Stimulated activated CD4-positive, alpha-beta T cell treated with anti-CD3 and anti-CD28 coated beads, Interleukin-2, amount 100 ng/mL, for 48 hours (primary cell): Measurements from ENCODE around the gene MAML2.

Source experiments
- DNase-seq, 2 donors: peaks; one replicate each; pipeline ENCODE4 v3.0.0-alpha.2; 2020

MAML2 gene

DNA sequence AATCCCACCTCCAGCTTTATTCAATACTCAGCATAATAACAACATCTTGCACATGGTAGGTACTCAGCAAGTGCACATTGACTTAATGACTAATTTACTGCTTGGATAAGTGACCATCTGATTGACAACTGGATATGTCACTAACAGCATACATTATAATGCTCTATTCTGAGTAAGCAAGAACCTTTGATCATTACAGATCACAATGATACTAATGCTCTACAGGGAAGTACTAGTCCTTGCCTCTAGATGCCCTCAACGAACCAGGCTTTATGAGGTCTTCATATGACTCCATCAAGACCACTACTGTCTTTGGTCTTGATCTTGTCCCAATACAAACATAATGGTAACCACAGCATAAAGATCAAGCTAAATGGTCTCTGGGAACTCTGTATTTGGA is 251.5 kb downstream of the MAML2 start:
- DNase-seq = no peak

DNA sequence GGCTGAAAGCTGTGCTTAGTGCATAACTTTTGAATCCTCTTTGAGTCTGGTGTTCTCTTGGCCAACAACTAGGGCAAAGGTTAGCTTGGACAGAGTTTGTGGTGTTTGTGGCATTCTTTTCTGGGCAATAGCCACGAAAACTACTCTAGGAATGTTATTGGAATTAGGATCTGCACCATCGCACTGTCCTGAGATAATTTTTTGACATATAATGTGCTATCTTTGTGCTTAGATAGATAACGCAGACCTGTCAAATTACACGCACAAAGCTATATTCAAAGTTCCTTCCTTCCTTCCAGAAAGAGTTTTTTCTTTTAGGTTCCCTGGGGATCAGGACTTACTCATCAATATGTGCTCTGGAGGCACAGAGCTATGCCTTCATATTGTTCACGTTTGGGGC is 252.3 kb downstream of the MAML2 start:
- DNase-seq = no peak

DNA sequence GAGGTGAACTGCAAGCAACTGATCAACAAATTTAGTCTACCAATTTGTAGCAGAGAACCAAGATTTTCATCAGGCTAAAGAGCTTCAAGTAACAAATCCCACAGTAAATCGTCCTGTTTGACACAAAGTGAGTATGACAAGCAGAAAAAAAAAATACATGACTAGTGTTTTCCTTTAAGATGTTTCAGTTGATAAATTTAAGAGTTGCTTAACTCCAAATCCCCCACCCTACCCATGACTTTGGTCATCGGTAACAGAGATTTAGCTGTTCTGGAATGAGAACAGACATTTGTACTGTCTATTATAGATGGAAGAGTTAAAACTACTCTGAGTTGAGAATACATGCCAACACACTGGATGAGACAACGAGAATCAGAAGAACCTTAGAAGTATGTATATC is 254.1 kb downstream of the MAML2 start:
- no peak for DNase-seq

DNA sequence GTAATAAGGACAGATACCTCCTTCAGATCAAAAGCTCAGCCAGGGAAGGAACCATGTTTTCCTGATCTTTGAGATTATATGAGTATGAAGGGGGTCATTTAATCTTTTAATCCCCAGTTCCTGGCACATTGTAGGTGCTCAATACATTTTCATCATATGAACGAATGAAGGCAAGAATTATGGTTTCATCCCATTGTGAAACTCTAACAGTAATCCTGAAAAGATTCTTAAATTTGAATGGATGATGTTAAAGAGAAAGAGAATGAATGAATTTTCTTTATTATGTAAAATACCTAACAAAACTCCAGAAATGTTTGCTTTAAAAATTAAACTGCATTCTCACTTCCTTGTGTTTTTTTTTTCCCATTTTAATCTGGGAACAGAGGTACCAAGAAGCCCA is 256.9 kb downstream of the MAML2 start:
- no peak for DNase-seq

DNA sequence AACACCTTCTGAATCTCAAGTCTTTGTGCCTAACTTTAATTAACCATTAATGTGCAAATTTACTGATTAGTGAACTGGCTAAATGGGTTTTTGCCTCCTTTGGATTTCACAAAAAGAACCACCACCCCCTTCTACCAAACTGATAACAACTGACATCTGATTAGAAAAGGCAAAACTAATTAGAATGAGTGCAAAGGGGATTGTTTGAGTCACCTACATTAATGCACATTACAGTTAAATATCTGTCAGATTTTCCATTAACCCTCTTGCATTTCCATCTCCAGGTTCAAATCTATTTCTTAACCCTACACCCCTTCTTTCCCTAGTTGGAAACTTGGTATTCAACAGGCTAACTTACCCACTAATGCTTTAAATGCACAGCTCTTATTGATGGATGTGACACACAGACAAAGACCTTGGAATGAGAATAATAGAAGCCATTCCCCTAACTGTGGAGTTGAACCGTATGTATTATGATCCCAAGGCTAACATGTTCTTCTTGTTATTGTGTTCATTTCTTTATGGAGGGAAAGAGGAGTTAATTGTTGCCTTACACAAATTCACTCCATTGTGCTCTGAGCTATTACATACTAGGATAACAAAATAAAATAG is 257.6 kb downstream of the MAML2 start:
- no peak for DNase-seq

DNA sequence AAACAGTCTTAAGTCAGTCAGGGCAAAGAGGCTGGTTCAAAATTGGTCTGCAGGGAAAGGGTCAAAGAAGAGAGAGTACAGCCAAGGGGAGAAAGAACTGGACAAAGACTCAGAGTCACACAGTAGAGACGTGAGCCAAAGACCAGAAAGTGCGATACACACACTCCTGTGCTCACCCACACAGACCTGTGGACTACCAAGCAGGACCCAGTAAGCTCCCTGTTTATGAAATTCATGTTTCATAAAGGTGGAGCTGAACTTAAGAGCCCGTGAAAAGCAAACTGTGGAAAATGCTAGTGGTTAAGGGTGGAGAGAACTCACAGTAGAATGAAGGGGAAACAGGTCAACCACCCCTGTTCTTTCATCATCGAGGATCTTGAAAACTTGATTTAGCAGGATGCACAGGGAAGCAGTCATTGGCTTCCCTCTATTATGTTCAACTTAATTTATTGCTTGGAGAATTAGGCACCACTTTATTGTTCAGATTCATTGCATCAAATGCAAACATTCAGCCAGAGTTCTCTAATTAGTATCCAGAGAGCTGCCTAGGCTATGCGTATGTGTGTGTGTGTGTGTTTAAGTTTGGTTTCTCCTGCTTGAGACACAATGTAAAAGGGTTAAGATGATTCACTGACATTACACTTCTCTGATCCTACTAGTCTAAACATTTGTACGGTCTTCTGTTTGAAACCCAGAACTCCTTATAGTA is 258.2 kb downstream of the MAML2 start:
- DNase-seq = no peak

DNA sequence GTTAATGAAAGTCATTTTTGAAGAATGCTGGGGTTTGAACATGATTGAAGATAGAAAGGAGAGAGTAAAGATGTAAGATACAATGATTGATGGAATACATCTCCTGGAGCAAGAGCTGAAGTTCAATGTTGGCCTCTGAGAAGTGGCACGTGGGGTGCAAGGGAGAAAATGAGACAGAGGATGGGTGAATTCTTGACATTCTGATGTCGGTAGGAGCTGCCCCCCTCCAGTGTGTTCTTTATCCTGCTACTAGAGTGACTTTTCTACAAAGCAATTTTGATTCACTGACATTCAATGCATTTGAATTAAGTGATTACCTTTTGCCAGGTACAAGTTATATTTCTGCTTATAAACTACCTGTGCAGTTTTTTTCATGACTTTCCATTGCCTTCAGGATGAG is 260.1 kb downstream of the MAML2 start:
- no peak for DNase-seq

DNA sequence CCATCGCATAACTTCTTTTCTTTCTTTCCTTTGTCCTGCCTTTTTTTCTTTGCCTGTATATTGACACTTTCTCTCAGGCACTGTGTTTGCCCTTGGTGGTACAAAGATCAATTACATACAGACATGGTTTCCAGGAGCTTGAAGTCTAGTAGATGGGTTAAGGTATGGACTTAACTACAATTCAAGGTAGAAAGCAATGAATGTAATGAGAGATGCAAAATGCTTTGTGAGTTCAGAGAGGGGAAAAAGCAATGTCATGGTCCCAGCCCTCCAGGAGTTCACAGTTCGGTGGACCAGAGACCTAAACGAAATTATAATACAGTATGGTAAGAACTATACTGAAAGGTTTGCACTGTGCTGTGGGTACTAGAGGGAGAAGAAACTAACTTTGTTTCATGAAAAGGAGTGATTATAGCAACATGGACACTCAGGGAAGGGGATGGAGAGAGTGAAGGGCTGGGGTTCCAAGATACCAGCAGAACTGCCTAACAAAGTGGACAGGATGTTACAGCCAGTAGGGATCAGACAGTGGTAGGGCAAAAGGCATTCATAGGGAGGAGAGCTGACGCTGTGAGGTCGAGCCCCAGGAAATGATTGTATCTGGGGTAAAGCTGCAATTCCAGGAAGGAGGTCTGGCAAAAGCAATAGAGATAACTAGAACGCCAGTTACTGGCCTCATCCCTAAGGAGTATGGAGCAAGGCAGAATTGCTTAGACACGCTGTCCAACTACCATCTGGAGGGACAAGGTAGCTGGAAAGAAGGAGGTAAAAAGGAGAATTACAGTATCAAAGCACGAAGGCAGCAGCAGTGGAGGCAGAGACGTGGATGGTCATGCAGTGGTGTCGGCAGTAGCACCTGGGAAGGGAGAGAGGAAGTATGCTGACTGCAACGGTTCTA is 260.7 kb downstream of the MAML2 start:
- no peak for DNase-seq

DNA sequence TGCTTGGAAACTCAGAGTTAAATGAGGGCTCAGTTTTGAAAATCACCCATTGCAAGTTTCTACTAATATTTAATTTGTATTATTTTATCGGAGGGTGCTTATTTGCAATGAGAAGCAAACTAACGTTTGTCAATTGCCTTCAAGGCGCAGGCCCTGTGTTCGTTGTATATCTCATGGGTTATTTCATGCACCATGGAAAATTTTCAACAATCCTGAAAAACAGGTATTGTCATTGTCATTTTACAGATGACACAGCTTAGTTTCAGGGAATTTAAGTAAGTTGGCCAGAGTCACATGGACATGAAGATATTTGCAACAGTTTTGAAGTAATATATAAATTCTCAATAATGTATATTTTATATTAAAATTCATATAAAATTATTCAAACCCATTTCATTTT is 261.4 kb downstream of the MAML2 start:
- no peak for DNase-seq

DNA sequence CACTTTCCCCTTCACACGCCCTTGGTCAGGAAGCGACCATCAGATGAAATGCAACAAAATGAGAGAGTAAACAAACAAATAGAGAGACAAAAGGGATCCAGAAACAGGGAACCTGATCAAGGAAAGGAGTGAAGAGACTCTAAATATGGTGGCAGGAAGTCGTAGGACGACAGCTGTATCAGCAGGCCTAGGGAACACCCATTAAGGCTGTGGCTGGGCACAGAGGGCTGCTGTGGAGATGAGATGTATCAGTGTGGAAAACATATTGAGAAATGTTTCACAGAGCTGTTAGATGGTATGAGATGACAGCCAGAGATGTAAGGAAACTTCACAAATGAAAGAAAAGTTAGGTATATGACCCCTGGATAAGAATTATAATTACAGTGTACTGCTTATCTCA is 263.3 kb downstream of the MAML2 start:
- no peak for DNase-seq

DNA sequence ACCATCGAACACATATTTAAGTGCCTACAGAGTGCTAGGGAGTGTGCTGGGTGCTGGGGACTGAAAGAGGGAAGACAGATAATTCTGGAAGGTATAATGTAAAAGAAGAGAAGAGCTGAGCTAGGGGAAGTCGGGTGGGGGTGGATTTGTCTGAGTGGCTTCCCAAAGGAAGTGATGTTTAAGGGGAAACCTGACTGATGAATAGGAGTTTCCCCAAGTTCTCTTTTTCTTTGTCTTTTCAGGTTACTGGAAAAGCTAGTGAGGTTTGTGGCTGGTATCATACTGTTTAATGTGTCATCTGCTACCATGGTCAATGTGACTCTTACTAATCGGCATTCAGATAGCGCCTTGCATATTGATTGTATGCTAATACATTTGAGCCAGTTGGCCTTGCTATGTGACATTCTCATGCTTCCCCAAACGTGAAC is 267.4 kb downstream of the MAML2 start:
- DNase-seq = peak in 1 of 2 donors; percentile 21

DNA sequence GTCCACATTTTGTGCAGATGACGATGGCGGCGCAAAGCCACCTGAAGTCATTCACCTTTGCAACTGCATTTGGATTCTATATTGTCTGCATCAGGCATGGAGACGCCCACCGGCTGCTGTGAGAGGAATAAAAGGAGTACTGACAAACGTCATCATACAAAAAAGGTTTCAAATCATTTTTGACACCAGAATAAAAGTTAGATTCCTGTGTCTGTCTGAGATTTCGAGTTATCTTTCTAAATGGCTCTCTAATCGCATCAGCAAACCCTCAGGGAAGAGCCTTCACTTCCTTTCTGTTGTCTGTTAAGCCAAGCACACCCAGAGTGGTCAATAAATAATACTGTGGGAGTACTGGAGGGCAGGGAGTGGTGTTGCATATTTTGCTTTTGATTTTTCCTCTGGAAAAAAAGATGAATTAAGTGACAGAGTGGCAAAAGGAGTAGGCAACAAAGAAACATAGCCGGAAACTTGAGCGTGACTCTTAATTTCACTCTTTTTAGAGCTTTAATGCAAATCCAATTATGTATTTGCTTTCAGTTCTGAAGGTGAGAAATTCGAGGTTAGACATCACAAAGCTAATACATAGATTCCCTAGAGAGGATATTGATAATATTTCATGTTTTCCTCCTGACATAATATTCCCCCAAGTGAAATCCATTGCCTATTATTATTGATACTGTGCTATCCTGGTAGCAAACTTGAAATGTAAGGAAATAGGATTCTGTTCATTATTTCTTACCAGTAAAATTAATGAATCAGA is 268.3 kb downstream of the MAML2 start:
- no peak for DNase-seq

DNA sequence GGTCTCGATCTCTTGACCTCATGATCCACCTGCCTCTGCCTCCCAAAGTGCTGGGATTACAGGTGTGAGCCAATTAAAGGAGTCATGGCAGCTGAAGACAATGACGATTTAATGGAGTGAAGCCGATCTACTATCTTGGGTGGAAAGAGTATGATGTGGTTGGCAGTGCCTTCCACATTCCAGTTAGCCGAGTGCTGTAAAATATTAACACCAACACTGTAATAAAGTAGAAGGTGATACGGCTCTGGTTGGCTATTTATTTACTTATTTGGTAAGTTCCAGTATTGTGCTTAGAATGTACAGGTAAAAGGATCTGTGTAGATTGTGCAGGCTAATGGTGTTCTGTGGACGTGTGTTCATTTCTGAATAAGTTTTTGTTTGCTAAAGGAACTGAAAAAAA is 269.5 kb downstream of the MAML2 start:
- no peak for DNase-seq

DNA sequence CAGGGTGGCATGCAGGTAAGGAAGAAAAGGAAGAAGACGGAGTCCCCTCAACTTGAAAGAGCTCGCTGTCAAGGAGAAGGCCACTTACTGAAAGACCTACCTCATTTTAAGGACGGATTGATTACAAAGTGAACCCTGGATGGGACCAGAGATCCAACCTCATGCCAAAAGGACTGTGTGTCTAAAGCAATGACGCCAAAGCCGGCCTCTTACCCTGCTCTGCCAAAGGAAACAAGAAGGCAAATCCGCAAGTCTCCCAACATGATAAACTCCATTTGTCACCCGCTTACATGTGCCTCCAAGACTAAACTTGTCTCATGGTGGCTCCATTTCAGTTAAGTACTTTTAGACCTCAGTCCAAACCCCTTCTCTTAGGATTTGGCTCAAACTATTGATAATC is 270.4 kb downstream of the MAML2 start:
- no peak for DNase-seq

DNA sequence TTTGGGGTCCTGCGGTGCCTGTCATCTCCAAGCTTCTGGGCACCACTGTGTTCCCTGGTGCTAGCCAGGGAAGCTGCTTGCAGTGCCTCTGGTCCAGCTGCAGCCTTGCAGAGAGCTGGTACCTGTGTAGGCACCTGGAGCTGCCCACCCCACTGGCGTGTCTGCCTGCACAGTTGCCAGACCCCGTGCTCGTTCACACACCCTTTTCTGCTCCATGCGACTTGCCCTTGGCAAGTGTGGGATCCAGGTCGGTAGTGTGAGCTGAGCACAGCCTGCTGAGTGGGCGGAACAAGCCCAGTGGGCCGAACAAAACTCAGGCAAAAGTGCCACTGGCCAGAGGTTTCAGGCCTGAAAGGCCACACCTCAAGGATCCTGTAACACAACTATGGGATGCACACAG is 272.5 kb downstream of the MAML2 start:
- DNase-seq = no peak

DNA sequence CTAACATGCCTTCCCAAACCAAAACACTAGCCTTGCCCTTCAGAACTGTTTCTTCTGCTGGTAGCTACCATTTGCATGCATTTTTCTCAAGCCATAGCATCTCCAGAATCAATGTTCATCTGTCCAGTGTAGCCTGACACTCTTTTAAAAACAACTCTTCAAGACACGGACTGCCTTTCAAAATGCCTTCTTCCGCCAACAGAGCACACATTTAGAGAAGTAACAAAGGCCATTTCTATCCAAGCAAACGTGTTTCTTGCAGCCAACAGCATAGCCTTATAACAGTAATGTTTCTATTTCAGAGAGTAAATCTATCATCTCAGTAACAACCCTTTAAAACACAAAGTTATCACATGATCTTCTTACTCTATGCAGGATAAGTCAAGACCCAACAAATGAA is 275.8 kb downstream of the MAML2 start:
- no peak for DNase-seq

DNA sequence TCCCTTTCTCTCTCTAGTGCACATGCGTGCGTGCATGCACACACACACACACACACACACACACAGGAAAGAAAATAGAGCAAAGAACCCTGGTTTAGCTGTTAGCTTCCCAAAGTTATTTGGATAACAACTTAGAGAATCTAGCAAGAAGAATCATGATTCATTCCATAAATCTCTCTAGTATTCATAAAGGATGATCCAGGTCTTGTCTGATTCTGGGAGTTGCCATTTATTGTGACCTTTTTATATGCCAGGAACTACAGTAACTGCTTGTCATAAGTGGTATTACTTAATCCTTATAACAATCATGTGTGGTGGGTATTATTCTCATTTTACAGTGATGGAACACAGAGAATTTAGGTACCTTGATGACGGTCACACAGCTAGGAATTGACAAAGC is 277.6 kb downstream of the MAML2 start:
- no peak for DNase-seq

DNA sequence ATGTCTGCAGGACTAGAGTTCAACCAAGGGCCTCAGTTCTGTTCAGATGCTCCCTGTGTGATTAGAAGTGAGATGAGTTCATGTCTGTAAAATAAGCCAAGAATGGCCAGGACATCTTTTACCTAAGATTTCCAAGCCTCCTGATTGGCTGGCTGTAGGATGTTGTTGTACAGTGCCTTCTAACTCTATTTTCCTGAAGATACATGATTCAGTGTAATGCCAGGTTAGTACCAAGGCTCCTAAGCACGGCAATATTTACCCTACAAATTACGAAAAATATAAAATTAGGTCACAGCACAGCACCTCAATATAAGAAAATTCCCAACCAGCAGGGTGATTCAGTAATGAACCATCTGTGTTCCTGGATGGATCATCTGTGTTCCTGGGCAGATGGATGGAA is 279.1 kb downstream of the MAML2 start:
- DNase-seq = no peak

DNA sequence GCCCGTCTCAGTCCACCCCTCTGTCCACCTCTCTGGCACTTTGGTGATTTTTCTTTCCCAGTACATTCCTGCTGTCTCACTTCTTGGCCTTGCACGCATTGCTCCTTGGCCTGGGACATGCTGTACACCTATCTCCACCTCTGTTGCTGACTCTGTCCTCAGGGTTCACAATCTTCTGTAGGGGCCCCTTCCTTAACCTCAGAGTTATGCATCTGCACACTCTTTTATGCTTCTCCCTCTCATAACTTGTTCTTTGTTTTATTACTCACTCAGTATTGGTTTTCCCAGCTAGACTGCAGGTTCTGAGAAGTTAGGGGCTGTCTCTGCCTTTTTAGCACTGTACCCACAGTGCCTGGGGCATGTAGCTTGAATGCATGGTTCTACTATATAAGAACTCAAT is 279.9 kb downstream of the MAML2 start:
- DNase-seq = no peak

DNA sequence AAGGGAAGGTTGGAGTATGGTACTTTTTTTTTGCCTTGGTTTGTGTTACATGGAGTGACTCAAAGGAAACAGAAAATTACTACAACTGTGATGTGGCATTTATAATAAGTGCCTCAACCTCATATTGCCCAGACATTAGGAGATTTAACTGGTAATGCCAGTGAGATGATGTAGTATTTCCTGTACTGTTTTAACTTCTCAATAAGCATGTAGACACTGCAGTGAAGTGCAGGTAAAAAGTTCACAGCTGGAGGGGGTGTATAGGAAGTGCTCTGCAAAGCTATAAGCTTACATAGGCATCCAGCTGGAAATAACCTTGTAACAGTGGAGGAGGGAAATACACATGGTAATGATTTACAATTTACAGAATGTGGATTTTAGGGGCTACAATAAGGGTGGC is 280.9 kb downstream of the MAML2 start:
- DNase-seq = no peak

DNA sequence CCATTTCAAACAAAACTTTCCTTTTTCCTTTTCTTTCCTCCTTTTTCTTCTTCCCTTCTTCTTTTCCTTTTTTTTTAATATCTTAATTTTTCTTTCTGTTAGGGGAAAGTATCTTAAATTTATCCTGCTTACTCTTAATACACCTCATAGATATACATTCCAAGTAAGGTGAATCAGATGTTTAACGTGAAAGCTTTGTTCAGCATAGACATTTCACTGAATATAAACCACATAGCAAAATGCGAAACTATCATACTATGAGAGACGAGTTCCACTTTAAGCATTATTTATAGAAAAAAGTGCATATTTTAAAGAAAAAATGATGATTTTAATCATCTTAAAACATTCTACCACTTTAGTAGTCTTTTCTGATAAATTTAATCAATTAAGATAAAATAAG is 281.3 kb downstream of the MAML2 start:
- no peak for DNase-seq

DNA sequence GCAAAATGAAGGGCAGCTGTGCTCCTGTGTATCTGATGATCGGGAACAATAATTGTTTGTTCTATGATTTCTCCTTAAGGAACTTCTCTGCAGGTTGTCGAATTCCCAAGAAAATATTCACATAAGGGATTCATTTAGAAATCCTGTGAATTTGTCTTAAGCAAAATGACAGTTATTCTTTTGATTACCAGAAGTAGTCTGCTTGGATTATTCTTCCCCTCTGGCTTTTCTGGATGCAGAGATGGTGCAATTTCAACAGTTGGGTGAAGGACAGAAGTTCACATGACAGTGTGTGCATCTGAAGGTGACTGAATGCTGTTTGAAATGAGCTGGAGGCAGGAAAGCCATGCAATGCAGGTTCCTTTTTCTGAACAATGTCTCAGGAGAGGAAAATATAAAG is 281.9 kb downstream of the MAML2 start:
- no peak for DNase-seq

DNA sequence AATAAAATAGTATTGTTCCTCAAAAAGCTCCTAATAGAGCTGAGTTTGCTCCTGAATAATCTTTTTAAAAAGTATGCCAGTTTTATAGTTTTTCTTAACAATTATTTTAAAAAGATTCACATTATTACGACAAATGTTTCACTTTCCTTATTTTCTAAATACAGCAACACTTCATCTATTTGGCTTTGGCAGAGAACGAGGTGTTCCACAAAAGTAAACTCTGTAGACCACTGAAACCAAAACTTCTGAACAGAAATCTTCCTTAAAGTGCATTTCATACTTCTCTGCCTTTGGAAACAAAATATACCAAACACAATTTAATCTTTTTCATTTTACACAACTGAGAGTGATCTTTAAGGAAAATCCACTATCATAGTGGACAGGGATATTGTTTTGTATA is 285.5 kb downstream of the MAML2 start:
- DNase-seq = no peak
